Panc1 (cell line): Measurements from ENCODE around the gene BABAM2. TPM values are rescaled to one million over a fixed set of nuclear protein-coding genes. Genes with fewer than 3 reads are reported as not detected.

ENCODE experiments used
- ATAC-seq: fragments of 200-7000 bp; cut with Tn5 transposase; 2 replicates; pipeline ENCODE4 v1.9.1; 2020; ENCODE audit warnings: mild to moderate bottlenecking, moderate library complexity
- BruUV-seq: library from RNA; stranded (reverse); fragments of 400-500 nt; replicated peaks from 2 replicates; lab custom pipeline; 2021; lab: Mats Ljungman, UMichigan
- CTCF ChIA-PET: fragments of 300-600 bp; sonication (Branson Sonifier 250); formaldehyde crosslinking; loops from one replicate; lab custom pipeline; 2022; ENCODE audit warnings: antibody characterized with exemption; lab: Charles Lee
- POLR2A ChIA-PET: fragments of 300-600 bp; sonication (Branson Sonifier 250); formaldehyde crosslinking; loops from one replicate; lab custom pipeline; 2022; ENCODE audit warnings: antibody characterized with exemption; lab: Charles Lee
- DNase-seq: peaks from one replicate; pipeline ENCODE4 v3.0.0-alpha.2; 2010; ENCODE audit warnings: low read depth, low spot score
- H3K27ac ChIP-seq: 2 replicates; pipeline ENCODE4 v1.5.1; 2011; ENCODE audit warnings: mild to moderate bottlenecking, low read length, inconsistent platforms
- H3K27me3 ChIP-seq: fragments of 200-500 bp; sonication (Bioruptor generic); 2 replicates; pipeline ENCODE4 v1.6.0; 2014; ENCODE audit warnings: low read length, inconsistent platforms; ENCODE audit not compliant: control insufficient read depth, insufficient read depth
- H3K36me3 ChIP-seq: fragments of 200-500 bp; sonication (Bioruptor generic); 2 replicates; pipeline ENCODE4 v1.5.1; 2014; ENCODE audit warnings: inconsistent platforms, mild to moderate bottlenecking, low read length, moderate library complexity; ENCODE audit not compliant: control insufficient read depth, insufficient read depth
- H3K4me1 ChIP-seq: 2 replicates; pipeline ENCODE4 v1.5.1; 2011; ENCODE audit warnings: inconsistent platforms, mild to moderate bottlenecking, low read length, moderate library complexity; ENCODE audit not compliant: control insufficient read depth, insufficient read depth
- H3K4me3 ChIP-seq, 2 experiments: 2 replicates each; pipeline ENCODE4 v1.5.1; 2011 to 2012; ENCODE audit warnings: low read depth in 2 of 2, low read length in 2 of 2, mild to moderate bottlenecking in 2 of 2, inconsistent platforms in 1 of 2, moderate library complexity in 1 of 2
- H3K9me3 ChIP-seq: fragments of 200-500 bp; sonication (Bioruptor generic); 2 replicates; pipeline ENCODE4 v1.5.1; 2014; ENCODE audit warnings: low read depth, mild to moderate bottlenecking, inconsistent platforms, low read length, moderate library complexity; ENCODE audit not compliant: control insufficient read depth, insufficient read depth
- POLR2AphosphoS5 ChIP-seq: IDR thresholded peaks from 2 replicates; pipeline ENCODE4 v1.6.1; 2012; ENCODE audit warnings: mild to moderate bottlenecking, low read depth, low read length, moderate library complexity
- SIN3A ChIP-seq: IDR thresholded peaks from 2 replicates; pipeline ENCODE4 v1.6.1; 2012; ENCODE audit warnings: low read depth, mild to moderate bottlenecking, low read length, moderate library complexity, borderline replicate concordance; ENCODE audit not compliant: insufficient read depth
- TCF7L2 ChIP-seq: IDR thresholded peaks from 2 replicates; pipeline ENCODE4 v1.6.1; 2011; ENCODE audit warnings: mild to moderate bottlenecking, low read depth, low read length, inconsistent platforms
- in situ Hi-C: cut with HindIII; loops from 2 replicates; pipeline ENCODE4 v1.10.0; 2016; ENCODE audit warnings: low sequenced_read_pairs, low pct_unique_long_range_greater_than_20kb
- intact Hi-C: fragments of 100-400 bp; cut with micrococcal nuclease; formaldehyde crosslinking; loops from one replicate; pipeline ENCODE4 v1.10.0; 2022; ENCODE audit not compliant: unreplicated experiment
- total RNA-seq: library from RNA; stranded (reverse); gene quantifications from one replicate; pipeline ENCODE4 v1.2.1, GENCODE V29; 2021; ENCODE audit not compliant: unreplicated experiment
- TF ChIP-seq, protein P1 (sequence below): fragments of 450-650 bp; IDR thresholded peaks from 2 replicates; pipeline ENCODE4 v1.5.1; 2017; ENCODE audit warnings: mild to moderate bottlenecking
- TF ChIP-seq, protein P2 (sequence below), 2 experiments: IDR thresholded peaks; 2 replicates each; pipeline ENCODE4 v1.6.1; 2011 to 2012; ENCODE audit warnings: low read depth in 2 of 2, control low read depth in 1 of 2, low read length in 1 of 2, mild to moderate bottlenecking in 1 of 2, moderate library complexity in 1 of 2; ENCODE audit not compliant: insufficient read depth in 1 of 2

Gene BABAM2
- total RNA-seq, 1 experiment from 2014 or later = 31.2 TPM

- no TSS peak for BruUV-seq
- POLR2A ChIA-PET = interaction anchor here (0.6 kb wide), 1 partner anchor 47 kb away, joined by 3 read pairs; no protein-coding TSS in a partner anchor
- CTCF ChIA-PET = interaction anchor here (0.6 kb wide), 1 partner anchor 241 kb away, joined by 3 read pairs; no protein-coding TSS in a partner anchor
- no peak overlapping the region for H3K4me3 ChIP-seq
- ATAC-seq (no peak), DNase-seq (no peak)
- H3K36me3 ChIP-seq = no peaks in the 10 kb centered on the region
- in situ Hi-C loops = no loop called here
- H3K9me3 ChIP-seq = peaks cover 13% of the 10 kb centered on the region; the same call in 1 of the 2 replicates
- intact Hi-C loops = loop anchor here (10.0 kb wide), 1 partner anchor 239 kb away; the partner anchor contains the start of gene FOSL2
- no peak overlapping the region for H3K27ac ChIP-seq
- H3K27me3 ChIP-seq = no peaks in the 10 kb centered on the region
- peaks cover 7% of the 10 kb centered on the region; the same call in 1 of the 2 replicates for H3K4me1 ChIP-seq
- no peak for TF ChIP-seq TCF7L2
- no peak for TF ChIP-seq SIN3A
- TF ChIP-seq POLR2AphosphoS5 = no peak
- TF ChIP-seq, protein P1, sequence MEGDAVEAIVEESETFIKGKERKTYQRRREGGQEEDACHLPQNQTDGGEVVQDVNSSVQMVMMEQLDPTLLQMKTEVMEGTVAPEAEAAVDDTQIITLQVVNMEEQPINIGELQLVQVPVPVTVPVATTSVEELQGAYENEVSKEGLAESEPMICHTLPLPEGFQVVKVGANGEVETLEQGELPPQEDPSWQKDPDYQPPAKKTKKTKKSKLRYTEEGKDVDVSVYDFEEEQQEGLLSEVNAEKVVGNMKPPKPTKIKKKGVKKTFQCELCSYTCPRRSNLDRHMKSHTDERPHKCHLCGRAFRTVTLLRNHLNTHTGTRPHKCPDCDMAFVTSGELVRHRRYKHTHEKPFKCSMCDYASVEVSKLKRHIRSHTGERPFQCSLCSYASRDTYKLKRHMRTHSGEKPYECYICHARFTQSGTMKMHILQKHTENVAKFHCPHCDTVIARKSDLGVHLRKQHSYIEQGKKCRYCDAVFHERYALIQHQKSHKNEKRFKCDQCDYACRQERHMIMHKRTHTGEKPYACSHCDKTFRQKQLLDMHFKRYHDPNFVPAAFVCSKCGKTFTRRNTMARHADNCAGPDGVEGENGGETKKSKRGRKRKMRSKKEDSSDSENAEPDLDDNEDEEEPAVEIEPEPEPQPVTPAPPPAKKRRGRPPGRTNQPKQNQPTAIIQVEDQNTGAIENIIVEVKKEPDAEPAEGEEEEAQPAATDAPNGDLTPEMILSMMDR = peak; percentile 73
- TF ChIP-seq, protein P2, sequence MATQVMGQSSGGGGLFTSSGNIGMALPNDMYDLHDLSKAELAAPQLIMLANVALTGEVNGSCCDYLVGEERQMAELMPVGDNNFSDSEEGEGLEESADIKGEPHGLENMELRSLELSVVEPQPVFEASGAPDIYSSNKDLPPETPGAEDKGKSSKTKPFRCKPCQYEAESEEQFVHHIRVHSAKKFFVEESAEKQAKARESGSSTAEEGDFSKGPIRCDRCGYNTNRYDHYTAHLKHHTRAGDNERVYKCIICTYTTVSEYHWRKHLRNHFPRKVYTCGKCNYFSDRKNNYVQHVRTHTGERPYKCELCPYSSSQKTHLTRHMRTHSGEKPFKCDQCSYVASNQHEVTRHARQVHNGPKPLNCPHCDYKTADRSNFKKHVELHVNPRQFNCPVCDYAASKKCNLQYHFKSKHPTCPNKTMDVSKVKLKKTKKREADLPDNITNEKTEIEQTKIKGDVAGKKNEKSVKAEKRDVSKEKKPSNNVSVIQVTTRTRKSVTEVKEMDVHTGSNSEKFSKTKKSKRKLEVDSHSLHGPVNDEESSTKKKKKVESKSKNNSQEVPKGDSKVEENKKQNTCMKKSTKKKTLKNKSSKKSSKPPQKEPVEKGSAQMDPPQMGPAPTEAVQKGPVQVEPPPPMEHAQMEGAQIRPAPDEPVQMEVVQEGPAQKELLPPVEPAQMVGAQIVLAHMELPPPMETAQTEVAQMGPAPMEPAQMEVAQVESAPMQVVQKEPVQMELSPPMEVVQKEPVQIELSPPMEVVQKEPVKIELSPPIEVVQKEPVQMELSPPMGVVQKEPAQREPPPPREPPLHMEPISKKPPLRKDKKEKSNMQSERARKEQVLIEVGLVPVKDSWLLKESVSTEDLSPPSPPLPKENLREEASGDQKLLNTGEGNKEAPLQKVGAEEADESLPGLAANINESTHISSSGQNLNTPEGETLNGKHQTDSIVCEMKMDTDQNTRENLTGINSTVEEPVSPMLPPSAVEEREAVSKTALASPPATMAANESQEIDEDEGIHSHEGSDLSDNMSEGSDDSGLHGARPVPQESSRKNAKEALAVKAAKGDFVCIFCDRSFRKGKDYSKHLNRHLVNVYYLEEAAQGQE (IDR thresholded peaks at IDR 0.05; ENCODE audit: insufficient read depth in 1 of 2, low read depth in 2 of 2, low read length in 1 of 2) = no peak
These were observed 265.1 kb downstream of the BABAM2 start for GRCh38 chr2:28155627-28156026.

GRCh38 chr2:28158791-28159190 lies 268.3 kb downstream of the BABAM2 start:
- no peaks in the 10 kb centered on the region for H3K36me3 ChIP-seq
- BruUV-seq = no TSS peak
- CTCF ChIA-PET = no interaction called here
- intact Hi-C loops = loop anchor here (10.0 kb wide), 1 partner anchor 236 kb away; the partner anchor contains the start of gene FOSL2
- POLR2A ChIA-PET = interaction anchor here (0.6 kb wide), 2 partner anchors 142 to 242 kb away, joined by 3 to 7 read pairs; no protein-coding TSS in a partner anchor
- in situ Hi-C loops = no loop called here
- DNase-seq (no peak), ATAC-seq (no peak)
- TF ChIP-seq POLR2AphosphoS5 (no peak), TCF7L2 (no peak), SIN3A (no peak)
- TF ChIP-seq, protein P2 (IDR thresholded peaks at IDR 0.05; ENCODE audit: insufficient read depth in 1 of 2, low read depth in 2 of 2, low read length in 1 of 2) = no peak
- no peaks in the 10 kb centered on the region for H3K4me1 ChIP-seq
- no peaks in the 10 kb centered on the region for H3K27me3 ChIP-seq
- H3K9me3 ChIP-seq = peaks cover 13% of the 10 kb centered on the region; the same call in 1 of the 2 replicates
- no peak overlapping the region for H3K4me3 ChIP-seq
- no peak overlapping the region for H3K27ac ChIP-seq
